SKM-1 (cell line): Measurements from ENCODE around the gene FOXL1.

Source experiments
- DNase-seq: peaks from one replicate; lab custom pipeline; 2025; ENCODE audit not compliant: unreplicated experiment; lab: John Stamatoyannopoulos, UW

FOXL1 gene

DNA sequence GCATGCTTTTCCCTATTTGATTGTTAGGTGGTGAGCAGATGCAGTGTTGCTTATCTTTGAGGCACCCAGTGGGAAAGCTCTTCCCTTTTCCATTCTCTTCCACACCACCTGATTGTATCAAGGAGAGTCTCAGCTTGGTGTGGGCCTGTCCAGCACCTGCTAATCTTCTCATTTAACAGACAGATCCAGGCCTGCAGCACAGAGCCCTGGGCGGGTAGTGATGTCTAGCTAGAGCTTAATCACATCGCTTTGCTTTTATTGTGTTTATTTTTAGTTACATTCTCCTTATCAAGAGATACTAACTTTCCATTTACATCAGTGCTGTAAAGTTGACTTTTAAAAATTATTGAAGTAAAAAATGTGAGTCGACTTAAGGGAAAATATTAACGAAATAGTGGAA lies 24.2 kb downstream of the FOXL1 start:
- DNase-seq = no peak

DNA sequence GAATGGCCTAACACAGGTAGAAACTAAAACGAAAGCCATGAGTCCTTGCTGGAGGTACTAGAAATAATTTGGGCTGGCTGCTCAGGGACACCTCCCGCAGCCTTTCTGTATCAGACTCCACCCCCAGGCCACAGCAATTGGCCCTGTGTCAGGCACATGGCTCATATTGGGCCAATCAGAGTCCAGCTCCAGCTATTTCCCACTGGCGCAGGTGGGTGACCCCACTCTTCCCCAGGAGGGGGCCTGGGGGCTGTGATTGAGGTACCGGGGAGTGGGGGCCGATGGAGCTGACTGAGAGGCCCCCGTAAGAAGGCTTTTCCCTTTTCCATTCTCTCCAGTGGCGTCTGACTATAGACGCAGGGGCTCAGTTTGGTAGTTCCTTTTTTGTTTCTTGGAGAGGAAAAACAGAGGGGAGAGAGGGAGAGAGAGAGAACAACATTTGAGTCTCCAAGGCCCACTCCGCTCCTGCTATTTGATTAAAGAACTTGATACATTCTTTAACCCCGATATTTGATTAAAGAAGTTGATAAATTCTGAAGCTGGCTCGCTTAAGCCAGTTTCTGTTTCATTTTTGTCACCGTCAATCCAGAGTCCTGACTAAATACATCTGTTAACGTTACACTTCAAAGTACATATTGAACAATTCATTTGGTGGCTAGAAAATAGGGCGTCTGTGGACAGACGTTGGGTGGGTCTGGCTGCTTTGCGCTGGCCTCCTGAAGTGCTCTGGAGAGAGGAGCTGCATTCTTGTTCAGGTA lies 26.3 kb downstream of the FOXL1 start:
- DNase-seq = no peak

DNA sequence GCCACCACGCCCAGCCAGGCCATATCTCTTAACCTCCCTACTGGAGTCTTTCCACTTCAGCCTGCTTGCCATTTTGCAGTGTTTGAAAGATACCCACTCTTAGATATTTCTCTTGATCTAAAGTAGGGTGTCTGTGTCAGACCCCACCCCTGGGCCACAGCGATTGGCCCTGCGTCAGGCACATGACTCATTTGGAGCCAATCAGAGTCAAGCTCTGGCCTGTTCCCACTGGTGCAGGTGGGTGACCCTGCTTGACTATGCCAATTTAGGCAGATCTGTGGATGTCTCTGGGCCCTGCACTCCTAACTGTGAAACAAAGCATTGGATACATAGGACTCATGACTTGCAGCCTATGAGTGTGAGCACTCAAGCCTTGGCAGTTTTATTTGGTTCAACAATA lies 27.6 kb downstream of the FOXL1 start:
- DNase-seq = no peak

DNA sequence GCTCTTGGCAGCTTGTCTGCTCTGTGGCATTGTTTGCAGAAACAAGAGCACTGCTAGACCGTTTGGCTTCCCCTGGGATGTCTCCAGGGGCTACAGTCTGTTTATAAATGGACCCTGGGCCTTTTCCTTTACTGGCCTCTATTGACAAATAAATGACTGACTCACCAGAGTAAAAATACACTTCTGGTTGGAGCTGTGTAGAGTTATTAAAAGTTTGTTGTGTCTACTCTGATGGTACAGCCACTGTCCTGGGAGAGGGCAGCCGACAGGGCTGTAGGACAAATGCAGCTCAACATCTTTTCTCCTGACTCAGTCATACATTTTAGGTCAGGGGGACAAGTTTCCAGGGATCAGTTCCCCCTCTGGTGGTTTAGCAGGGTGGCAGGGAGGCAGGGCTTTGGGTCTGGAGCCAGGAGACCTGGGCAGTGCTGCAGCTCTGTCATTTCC lies 30.0 kb downstream of the FOXL1 start:
- no peak for DNase-seq

DNA sequence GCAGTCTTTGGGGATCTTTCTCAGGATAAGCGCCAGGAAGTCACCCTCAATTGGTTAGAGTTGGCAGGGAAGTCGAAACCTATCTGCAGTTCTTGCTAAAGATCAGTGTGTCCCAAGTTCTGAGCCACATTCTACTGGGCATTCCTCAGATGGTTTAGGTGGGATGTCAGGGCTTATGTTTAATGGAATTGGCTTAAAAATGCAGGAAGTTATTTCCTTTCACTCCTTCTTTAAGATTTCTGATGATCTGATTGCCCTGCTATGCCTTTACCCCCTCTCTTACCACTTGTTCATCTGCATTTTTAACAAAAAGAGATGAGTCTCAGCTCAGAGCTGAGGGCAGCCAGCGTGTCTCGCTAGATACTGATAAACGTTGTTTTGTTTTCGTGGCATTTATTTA lies 30.8 kb downstream of the FOXL1 start:
- DNase-seq = no peak

DNA sequence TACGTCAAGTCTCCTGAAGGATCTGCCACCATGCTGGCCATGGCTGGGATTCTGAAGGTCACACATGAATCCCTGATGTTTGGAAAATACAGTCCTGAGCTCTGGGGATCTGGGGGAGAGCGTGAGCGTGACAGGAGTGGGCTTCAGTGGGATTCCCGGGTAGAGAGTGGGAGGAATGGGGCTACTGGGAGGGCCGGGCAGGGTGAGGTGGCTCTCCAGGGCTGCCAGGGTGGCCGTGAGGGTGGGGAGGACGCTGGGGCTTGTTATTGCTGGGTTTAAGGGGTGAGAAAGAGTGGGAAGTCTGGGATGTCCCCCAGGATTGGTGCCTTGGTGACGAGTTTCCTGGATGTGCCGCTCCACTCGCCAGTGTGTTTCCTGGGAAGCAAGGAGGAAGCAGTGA lies 31.3 kb downstream of the FOXL1 start:
- no peak for DNase-seq

DNA sequence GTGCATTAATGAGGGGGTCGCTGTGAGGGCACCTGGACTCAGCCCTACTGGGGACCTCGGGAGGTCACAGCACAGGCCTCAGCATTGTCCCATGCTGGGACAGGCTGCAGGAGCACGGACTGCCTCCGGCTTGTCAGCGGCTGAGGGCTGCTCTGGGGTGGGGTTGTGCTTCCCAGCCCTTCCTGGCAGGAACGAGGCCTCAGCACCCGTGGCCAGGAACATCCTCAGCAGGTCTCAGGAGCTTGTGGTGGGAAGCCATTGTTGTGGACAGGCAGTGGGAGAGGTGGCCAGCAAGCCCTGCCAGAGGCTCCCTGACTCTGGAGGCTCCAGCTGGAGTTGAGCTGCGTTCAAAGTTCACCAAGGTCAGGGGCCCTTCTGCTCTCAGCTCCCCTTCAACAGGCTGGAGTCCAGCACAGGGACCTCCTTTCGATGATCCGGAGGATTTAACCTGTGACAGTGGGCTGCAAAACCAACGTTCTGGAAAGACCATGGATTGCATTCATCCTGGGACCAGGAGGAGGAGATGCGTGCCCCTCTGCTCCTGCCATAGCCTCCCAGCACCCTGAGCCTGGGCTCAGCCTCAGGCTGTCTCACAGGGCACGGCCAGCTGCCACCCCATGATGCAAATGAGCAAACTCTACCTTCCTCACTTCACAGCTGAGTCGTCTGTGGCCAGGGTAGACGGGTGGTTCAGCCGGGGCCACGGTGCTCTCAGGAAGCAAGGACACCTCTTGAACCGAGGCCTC lies 32.6 kb downstream of the FOXL1 start:
- DNase-seq = no peak

DNA sequence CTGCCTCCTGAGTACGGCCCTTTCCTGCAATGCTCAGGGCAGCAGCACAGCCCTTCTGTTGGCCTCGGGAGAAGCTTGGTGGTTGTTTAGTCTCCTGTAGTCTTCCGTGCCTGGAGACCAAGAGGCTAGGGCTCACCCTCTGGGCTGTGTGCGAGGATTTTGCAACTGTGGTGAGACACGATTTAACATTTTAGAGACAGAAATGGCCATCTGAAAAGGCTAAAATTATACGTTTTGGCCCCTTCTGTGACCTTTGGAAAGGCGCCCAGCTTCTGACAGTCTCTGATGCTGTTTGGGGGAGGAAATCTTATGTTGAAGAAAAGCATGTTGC lies 33.1 kb downstream of the FOXL1 start:
- DNase-seq = no peak

DNA sequence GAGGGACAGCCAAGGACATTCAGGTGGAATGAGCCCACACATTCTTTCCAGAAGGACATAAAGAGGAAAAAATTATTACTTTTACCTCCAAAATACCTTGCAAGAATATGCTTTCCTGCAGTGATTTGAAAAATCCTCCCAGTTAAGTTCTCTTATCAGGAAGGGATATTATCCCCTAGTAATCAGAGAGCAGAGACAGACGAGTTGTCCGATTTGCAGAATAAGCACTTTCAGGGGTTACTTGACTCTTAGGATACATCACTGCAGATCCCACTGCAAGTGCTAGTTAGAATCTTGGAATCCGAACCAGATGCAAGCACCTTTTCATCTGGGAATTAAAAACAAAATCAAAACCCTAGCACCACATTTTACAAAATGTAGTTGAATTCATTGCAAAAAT lies 33.6 kb downstream of the FOXL1 start:
- no peak for DNase-seq

DNA sequence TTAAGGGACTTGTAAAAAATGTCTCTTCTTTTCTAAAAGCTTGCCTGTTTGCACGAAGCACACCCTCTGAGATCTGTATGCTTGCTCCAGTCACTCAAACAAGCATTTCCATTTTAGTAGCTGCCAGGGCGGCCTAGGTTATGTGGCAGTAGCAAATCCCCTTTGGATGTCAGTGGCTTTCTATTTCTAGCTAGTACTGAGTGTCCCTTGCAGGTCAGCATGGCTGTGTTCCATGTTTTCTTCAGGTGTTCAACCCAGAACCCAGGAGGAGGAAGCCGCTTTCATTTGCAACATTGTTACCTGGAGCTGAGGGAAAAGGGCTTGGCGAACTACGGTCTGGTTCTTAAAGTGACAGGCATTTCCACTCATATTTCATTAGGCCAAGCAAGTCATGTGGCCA lies 36.4 kb downstream of the FOXL1 start:
- DNase-seq = no peak

DNA sequence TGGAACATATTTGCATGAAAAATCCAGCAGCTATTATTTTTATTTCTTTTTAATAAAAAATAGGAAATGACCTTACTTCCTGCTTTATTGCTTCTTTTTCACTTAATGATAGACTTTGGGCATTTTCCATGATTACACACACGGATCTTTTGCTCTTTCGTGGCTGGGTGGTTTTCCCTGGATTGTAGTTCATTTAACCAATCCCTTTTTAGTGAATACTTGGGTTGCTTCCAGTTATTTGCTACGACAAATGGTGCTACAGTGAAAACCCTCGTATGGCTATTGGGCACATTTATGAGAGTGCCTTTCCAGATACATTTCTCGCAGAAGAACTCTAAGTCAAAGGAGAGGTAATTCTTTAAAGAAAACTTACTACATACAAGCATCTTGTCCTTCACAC lies 38.6 kb downstream of the FOXL1 start:
- DNase-seq = no peak

DNA sequence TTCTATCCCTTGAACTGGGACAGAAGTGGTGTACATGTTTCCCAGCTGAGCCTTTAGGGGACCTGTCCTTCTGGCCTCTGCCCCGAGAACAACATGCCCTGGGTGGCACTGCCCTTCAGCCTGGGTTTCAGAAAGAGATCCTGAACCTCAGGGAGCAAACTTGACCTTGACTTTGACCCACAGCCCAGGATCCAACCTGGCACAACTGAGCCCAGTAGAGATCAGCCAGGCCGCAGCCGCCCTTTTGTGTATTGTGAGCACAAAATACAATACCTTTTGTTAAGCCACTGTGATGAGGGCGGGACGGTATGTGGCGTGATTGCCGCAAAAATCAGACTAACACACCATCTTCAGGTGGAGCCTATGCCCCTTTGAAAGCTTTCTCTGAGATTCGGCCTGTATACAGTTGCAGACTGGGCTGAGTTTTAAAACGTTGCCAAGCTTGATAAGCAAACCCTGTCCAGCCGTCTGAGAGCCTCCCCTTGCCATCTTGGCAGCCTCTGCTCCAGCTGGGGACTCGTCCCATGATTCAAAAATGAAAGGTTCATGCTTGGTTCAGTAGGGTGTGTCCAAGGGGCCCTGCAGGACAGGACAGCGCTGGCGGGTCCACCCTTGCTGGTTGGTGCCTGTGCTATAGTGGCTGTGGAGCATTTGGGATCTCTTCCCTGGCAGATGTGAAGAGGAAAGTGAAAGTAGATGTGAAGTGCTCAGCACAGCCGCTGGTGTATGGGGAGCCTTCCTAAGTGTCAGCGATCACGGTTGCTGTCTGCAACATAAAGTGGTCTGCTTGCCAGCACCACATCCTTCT lies 40.3 kb downstream of the FOXL1 start:
- DNase-seq = no peak

DNA sequence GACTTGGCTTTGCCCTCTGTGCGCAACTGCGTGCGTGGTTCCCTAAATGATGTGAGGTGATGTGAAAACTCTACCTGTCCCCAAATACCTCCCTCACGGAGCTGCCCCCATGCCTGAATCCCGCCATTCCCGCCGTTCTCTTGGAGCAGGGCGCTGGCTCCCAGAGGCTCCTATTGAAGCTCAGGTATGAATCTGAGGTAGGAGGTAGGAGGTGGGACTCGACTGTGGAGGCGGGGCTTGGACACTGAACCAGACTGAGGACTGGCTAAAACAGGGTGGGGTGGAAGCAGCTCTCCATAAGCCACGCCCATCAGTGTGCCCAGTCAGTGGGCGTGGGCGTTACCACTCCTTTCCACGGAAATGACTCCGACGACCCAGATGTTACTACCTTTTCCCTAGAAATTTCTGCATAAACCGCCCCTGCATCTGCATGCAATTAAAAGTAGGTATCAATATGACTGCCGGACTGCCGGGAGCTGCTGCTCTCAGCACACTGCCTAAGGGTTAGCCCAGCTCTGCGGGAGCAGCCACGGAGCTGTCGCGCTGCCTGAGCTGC lies 41.0 kb downstream of the FOXL1 start:
- DNase-seq = no peak

DNA sequence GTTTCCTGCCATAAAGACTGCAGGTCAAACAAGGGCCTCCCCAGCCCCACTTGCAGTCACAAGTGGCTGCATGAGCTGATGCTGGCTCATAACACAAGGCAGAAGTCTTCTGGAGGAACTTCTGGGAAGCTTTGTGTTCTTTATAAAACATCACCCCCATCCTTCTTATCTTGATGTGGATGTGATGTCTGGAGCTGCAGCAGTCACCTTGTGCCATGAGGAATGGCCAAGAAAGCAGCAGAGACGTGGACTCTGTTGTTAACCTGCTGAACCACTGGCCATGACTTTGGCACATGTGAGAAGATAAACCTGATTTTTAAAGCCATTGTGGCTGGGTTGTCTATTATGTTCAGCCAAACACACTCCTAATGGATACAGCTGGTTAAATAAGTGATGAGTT lies 41.8 kb downstream of the FOXL1 start:
- DNase-seq = no peak

DNA sequence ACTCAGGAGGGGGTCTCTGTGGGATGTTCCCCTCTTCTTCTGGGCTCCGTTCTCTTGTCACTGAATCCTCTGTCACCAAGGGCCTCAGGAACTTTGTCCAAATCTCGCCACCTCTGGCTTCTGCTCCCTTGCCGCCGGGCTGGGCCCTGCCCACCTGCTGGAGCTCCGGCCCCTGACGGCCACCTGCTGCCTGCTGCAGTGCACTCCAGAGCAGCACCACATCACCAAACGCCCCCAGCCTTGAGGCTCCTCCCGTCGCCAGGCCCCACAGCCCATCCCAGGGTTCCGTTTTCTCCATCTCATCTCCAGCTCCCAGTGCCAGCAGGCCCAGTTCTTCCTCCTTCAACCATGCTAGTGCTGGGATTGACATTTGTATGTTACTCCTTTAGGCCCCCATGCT lies 43.6 kb downstream of the FOXL1 start:
- DNase-seq = no peak

DNA sequence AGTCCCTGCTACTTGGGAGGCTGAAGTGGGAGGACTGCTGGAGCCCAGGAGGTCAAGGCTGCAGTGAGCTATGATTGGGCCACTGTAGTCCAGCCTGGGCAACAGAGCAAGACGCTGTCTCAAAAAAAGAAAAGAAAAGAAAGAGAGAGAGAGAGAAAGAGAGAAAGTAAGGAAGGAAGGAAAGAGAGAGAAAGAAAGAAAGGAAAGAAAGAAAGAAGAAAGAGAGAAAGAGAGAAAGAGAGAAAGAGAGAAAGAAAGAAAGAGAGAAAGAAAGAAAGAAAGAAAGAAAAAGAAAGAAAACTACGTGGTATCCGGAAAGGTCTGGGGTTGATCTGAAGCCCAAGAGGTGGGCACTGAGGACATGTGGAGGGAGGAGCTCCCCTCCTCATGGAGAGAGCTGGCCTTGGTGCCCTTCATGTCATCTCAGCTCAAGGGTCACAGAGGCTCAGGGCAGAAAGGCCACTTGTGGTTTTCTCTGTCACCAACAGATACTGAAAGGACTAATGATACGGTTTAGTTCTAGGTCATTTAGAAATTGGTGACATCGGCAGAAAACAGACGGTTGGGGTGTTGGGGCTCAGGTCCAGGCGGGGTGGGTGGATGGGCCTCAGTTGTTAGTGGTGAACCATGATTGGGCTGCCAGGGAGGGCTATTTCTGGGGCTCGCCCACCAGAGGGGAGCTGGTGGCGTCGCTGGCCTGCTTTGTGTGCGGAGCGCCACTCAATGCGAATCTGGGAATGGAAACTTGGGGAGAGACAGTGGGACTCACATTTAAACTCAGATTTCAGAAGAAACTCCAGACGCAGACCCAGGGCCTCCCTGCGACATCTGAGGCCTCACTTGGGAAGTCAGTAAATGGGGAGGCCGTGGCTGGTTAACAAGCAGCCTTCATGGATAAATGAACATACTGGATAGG lies 44.6 kb downstream of the FOXL1 start:
- DNase-seq = no peak

DNA sequence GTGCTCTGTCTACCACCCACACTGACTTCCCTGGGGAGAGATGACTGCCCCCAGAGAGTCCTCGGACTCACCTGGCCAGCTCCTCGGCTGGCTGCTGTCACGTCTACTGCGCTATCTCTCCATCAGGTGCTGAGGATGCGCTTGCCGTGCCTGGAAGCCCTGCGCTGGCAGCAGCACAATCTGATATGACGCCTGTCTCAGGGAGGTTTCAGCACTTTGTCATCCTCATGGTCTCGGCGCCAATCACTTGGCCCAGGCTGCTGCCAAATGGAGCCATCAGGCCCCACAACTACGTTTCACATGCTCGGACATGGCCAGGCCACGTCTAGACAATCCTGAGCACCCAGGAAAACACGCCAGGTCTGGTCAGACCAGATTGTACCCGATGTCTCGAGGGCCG lies 46.7 kb downstream of the FOXL1 start:
- DNase-seq = no peak

DNA sequence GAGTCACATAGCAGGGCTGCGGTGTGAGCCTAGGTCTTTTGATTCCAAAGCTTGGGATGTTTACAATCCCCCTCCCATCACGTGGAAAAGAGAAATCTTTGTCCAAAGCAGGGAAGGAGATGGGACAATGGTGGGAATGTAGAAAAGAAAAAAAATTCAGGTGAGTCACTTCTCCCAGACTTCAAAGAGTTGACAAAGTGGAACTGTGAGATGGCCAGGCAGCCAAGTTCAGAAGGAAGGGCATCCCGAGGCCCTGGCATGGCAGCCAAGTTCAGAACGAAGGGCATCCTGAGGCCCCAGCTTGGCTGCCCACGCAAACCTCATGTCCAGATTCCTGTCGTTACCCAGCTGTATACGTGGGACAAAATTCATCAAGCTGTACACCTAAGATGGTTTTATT lies 47.5 kb downstream of the FOXL1 start:
- no peak for DNase-seq

DNA sequence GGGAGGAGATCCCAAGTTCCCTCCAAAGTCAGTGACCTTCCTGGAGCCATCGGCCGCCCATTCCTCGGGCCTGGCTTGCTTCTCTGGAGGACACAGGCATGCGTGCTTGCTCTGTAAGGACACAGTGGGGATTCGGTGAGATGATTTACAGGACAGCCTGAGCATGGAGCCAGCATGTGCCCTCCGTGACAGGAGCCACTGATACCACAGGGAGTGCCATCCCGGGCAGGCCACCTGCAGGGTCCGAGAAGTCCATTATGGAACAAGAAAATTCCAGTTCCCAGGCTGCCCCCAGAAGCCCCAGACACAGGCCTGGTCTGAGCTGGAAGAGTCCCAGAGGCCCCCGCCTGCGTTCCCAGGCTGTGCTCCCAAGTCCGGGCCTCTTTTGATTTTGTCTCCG lies 47.9 kb downstream of the FOXL1 start:
- DNase-seq = no peak

DNA sequence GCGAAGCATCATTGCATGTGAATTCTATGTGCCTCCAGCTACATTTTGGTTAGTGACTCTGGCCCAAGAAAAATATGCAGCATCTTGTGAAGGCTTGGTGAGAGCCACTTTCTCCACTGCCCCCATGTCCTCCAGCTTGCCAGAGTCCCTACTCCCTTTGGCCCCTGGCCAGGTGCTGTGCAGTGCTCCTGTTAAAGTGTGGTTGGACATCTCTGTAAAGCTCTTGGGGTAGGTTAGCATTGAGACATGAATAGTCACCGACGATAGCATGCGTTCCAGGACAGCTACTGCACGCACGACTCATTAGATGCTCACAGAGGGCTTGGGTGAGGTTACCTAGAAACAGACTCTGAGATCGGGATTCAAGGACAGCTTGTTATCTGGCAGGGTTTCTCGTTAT lies 48.6 kb downstream of the FOXL1 start:
- DNase-seq = no peak

DNA sequence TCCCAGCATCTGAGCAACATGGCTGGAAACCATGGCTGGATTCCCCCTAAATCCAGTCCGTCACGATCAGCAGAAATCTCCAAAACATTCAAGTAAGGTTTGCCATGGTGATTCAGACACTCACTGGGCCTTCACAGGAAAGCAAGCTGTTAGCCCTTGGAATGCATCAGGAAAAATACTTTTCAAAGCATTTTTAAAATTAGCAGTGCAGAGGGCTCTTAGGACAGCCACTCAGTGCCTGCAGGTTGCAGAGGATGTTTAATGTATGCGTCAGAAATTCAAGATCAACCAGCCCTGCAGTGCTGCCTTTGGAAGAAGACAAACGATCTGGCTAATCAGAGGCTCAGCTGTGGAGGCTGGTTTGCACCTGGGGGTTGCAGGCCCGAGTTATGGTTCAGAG lies 50.3 kb downstream of the FOXL1 start:
- no peak for DNase-seq
